Adrenal gland (tissue), 5 donors: ENCODE measurements around the gene CDKN1A.

Source experiments
- CTCF ChIP-seq, 6 experiments: fragments of 450-650 bp in 4 of 6; fragments of 200-600 bp in 2 of 6; sonication (generic) in 1 of 6; IDR thresholded peaks; 1 replicate in 5 of 6; 2 replicates in 1 of 6; pipeline versions ENCODE4 v1.5.1 to v1.8.0; 2016 to 2021; ENCODE audit warnings: antibody characterized with exemption in 6 of 6, mild to moderate bottlenecking in 2 of 6, moderate library complexity in 1 of 6
- POLR2A ChIP-seq, 2 donors: fragments of 450-650 bp; IDR thresholded peaks; one replicate each; pipeline ENCODE4 v1.6.1; 2017; ENCODE audit warnings: antibody characterized with exemption in 2 of 2, mild to moderate bottlenecking in 2 of 2, moderate library complexity in 1 of 2
- donor health status: DM: no; HTN: no; CAD: no.

GRCh38 chr6:36700071-36700812 lies 21.7 kb downstream of the CDKN1A start:
- TF ChIP-seq POLR2A (IDR thresholded peaks at IDR 0.05) = no peak
- TF ChIP-seq CTCF (IDR thresholded peaks at IDR 0.05) = no peak
